H1 (cell line): ENCODE measurements around the gene FAM149B1. TPM values are rescaled to one million over a fixed set of nuclear protein-coding genes. Genes with fewer than 3 reads are reported as not detected.

Source experiments
- CTCF ChIA-PET: fragments of 300-600 bp; sonication (Branson Sonifier 250); formaldehyde crosslinking; loops from one replicate; lab custom pipeline; 2021; ENCODE audit not compliant: partially characterized antibody; lab: Charles Lee
- POLR2A ChIA-PET: fragments of 300-600 bp; sonication (Branson Sonifier 250); formaldehyde crosslinking; loops from one replicate; lab custom pipeline; 2021; ENCODE audit warnings: inconsistent platforms; ENCODE audit not compliant: partially characterized antibody; lab: Charles Lee
- DNase-seq, 2 experiments: peaks; one replicate each; pipeline versions ENCODE4 v3.0.0 to v3.0.0-alpha.2; 2010 to 2022; ENCODE audit warnings: low spot score in 2 of 2, low read depth in 1 of 2, mixed read lengths in 1 of 2
- FAIRE-seq: peaks from 2 replicates; lab custom pipeline; 2011; peaks lifted over from hg19 to GRCh38; lab: Jason Lieb, UNC
- H2AFZ ChIP-seq: 2 replicates; pipeline ENCODE4 v1.8.1; 2012; ENCODE audit warnings: low read length, inconsistent platforms
- H2AK5ac ChIP-seq: 2 replicates; pipeline ENCODE4 v1.6.1; 2013; ENCODE audit warnings: low read depth, low read length
- H2BK120ac ChIP-seq: replicated peaks from 2 replicates; pipeline ENCODE3; 2013; ENCODE audit warnings: low read depth, low read length, inconsistent platforms
- H2BK12ac ChIP-seq: 2 replicates; pipeline ENCODE4 v1.6.1; 2013; ENCODE audit warnings: low read depth, low read length
- H2BK15ac ChIP-seq: 2 replicates; pipeline ENCODE4 v1.6.1; 2013; ENCODE audit warnings: low read length
- H2BK20ac ChIP-seq: 2 replicates; pipeline ENCODE4 v1.6.1; 2013; ENCODE audit warnings: low read length
- H2BK5ac ChIP-seq: 2 replicates; pipeline ENCODE4 v1.6.1; 2013; ENCODE audit warnings: low read depth, low read length
- H3K14ac ChIP-seq: 2 replicates; pipeline ENCODE4 v1.6.1; 2013; ENCODE audit warnings: inconsistent platforms; ENCODE audit not compliant: insufficient read length
- H3K18ac ChIP-seq: 2 replicates; pipeline ENCODE4 v1.6.1; 2013; ENCODE audit warnings: low read length; ENCODE audit errors: extremely low read depth
- H3K23ac ChIP-seq: 2 replicates; pipeline ENCODE4 v1.6.1; 2013; ENCODE audit warnings: inconsistent platforms; ENCODE audit not compliant: insufficient read length
- H3K23me2 ChIP-seq: 2 replicates; pipeline ENCODE4 v1.6.1; 2013; ENCODE audit warnings: low read depth, low read length
- H3K27ac ChIP-seq: 2 replicates; pipeline ENCODE4 v1.6.1; 2011; ENCODE audit warnings: low read depth, low read length, inconsistent platforms
- H3K27me3 ChIP-seq, 4 experiments: replicated peaks in 1 of 4; 1 replicate in 1 of 4; 2 replicates in 3 of 4; pipeline versions ENCODE4 v1.6.1 to v1.8.1; 2011 to 2013; ENCODE audit warnings: low read length in 3 of 4, mild to moderate bottlenecking in 3 of 4, inconsistent platforms in 2 of 4, mixed read lengths in 2 of 4, moderate library complexity in 1 of 4; ENCODE audit not compliant: control insufficient read depth in 3 of 4, insufficient read depth in 3 of 4; ENCODE audit errors: extremely low read depth in 1 of 4
- H3K36me3 ChIP-seq, 4 experiments: 2 replicates each; pipeline versions ENCODE4 v1.6.1 to v1.8.1; 2011 to 2013; ENCODE audit warnings: mild to moderate bottlenecking in 4 of 4, low read length in 3 of 4, moderate library complexity in 2 of 4, control low read depth in 1 of 4, inconsistent platforms in 1 of 4; ENCODE audit not compliant: insufficient read depth in 4 of 4, control insufficient read depth in 2 of 4
- H3K4ac ChIP-seq: replicated peaks from 2 replicates; pipeline ENCODE3; 2013; ENCODE audit warnings: low read length, low read depth, mixed read lengths, inconsistent platforms; ENCODE audit not compliant: insufficient read length
- H3K4me1 ChIP-seq, 4 experiments: replicated peaks in 1 of 4; 1 replicate in 1 of 4; 2 replicates in 3 of 4; pipeline versions ENCODE4 v1.6.1 to v1.8.1; 2011 to 2013; ENCODE audit warnings: low read length in 3 of 4, inconsistent platforms in 2 of 4, mixed read lengths in 1 of 4; ENCODE audit not compliant: insufficient read depth in 4 of 4, control insufficient read depth in 3 of 4
- H3K4me2 ChIP-seq, 2 experiments: 2 replicates each; pipeline versions ENCODE4 v1.6.1 to v1.8.1; 2011 to 2013; ENCODE audit warnings: low read depth in 2 of 2, low read length in 2 of 2, control low read depth in 1 of 2, inconsistent platforms in 1 of 2, mild to moderate bottlenecking in 1 of 2; ENCODE audit not compliant: insufficient read depth in 1 of 2
- H3K4me3 ChIP-seq, 4 experiments: fragments of 200-600, 300-600 bp in 1 of 4; sonication (generic), shearing (Covaris generic), sonication (Bioruptor Twin) in 1 of 4; 2 replicates each; pipeline versions ENCODE4 v1.5.1 to v1.8.1; 2011 to 2016; ENCODE audit warnings: low read length in 4 of 4, low read depth in 3 of 4, control low read depth in 2 of 4, inconsistent platforms in 2 of 4, mild to moderate bottlenecking in 2 of 4, mixed read lengths in 1 of 4, moderate library complexity in 1 of 4; ENCODE audit not compliant: insufficient read depth in 2 of 4; ENCODE audit errors: extremely low read depth in 1 of 4
- H3K56ac ChIP-seq: replicated peaks from 2 replicates; pipeline ENCODE3; 2013; ENCODE audit warnings: low read depth, mild to moderate bottlenecking, mixed read lengths, low read length, inconsistent platforms; ENCODE audit not compliant: insufficient read length
- H3K79me1 ChIP-seq: 2 replicates; pipeline ENCODE4 v1.6.1; 2013; ENCODE audit warnings: low read depth, low read length, control low read depth
- H3K79me2 ChIP-seq, 2 experiments: 2 replicates each; pipeline versions ENCODE4 v1.6.1 to v1.8.1; 2012 to 2013; ENCODE audit warnings: low read length in 2 of 2, mild to moderate bottlenecking in 2 of 2, inconsistent platforms in 1 of 2; ENCODE audit not compliant: insufficient read depth in 2 of 2, control insufficient read depth in 1 of 2
- H3K9ac ChIP-seq, 4 experiments: replicated peaks in 1 of 4; 1 replicate in 1 of 4; 2 replicates in 3 of 4; pipeline versions ENCODE4 v1.6.1 to v1.8.1; 2011 to 2013; ENCODE audit warnings: low read depth in 3 of 4, low read length in 3 of 4, control low read depth in 2 of 4, mild to moderate bottlenecking in 2 of 4, moderate library complexity in 2 of 4, inconsistent platforms in 1 of 4; ENCODE audit errors: extremely low read depth in 1 of 4
- H3K9me3 ChIP-seq, 2 experiments: 2 replicates each; pipeline versions ENCODE4 v1.6.1 to v1.8.1; 2012 to 2013; ENCODE audit warnings: mild to moderate bottlenecking in 2 of 2, moderate library complexity in 2 of 2, control low read depth in 1 of 2, inconsistent platforms in 1 of 2, low read depth in 1 of 2, low read length in 1 of 2, mixed read lengths in 1 of 2; ENCODE audit not compliant: insufficient read depth in 2 of 2
- H4K20me1 ChIP-seq, 2 experiments: replicated peaks in 1 of 2; 2 replicates each; pipeline versions ENCODE3 to v1.8.1; 2011 to 2013; ENCODE audit warnings: inconsistent platforms in 2 of 2, low read length in 2 of 2, mild to moderate bottlenecking in 1 of 2; ENCODE audit not compliant: insufficient read depth in 2 of 2, control insufficient read depth in 1 of 2
- H4K5ac ChIP-seq: 2 replicates; pipeline ENCODE4 v1.6.1; 2013; ENCODE audit warnings: low read length, low read depth, mixed read lengths, inconsistent platforms; ENCODE audit not compliant: insufficient read length
- H4K8ac ChIP-seq: 2 replicates; pipeline ENCODE4 v1.8.0; 2013; ENCODE audit warnings: mild to moderate bottlenecking, moderate library complexity, low read length, inconsistent platforms; ENCODE audit not compliant: insufficient read depth; ENCODE audit errors: extremely low read depth
- H4K91ac ChIP-seq: replicated peaks from 2 replicates; pipeline ENCODE3; 2013; ENCODE audit warnings: low read length, mixed read lengths, inconsistent platforms; ENCODE audit not compliant: insufficient read length
- KDM4A ChIP-seq: IDR thresholded peaks from one replicate; pipeline ENCODE4 v1.7.1; 2012; ENCODE audit warnings: low read depth, mild to moderate bottlenecking, moderate library complexity, low read length, inconsistent platforms; ENCODE audit not compliant: severe bottlenecking
- RAD21 ChIP-seq, 2 experiments: IDR thresholded peaks in 1 of 2; conservative IDR thresholded peaks in 1 of 2; 2 replicates each; pipeline ENCODE4 v1.6.1; 2011; ENCODE audit warnings: low read depth in 2 of 2, low read length in 2 of 2, improper control_type of control experiment in 1 of 2, inconsistent platforms in 1 of 2, mild to moderate bottlenecking in 1 of 2, moderate library complexity in 1 of 2
- WGBS, 2 experiments: shearing (Covaris generic) in 1 of 2; methylation state at CpG; one replicate each; pipeline versions ENCODE4 v1.1.6 to v1.1.7; 2013 to 2015; ENCODE audit warnings: low lambda C conversion rate in 2 of 2, mixed read lengths in 2 of 2, inconsistent platforms in 1 of 2, low coverage in 1 of 2, missing lambda C conversion rate in 1 of 2; ENCODE audit not compliant: insufficient replicate concordance in 2 of 2, insufficient coverage in 1 of 2, insufficient read length in 1 of 2; ENCODE audit errors: extremely low coverage in 1 of 2, missing lambda C conversion rate in 1 of 2; 5-methylcytosine and 5-hydroxymethylcytosine counted together
- polyA plus RNA-seq, 7 experiments: library from polyadenylated mRNA; depleted of rRNA in 3 of 7; stranded (reverse) in 5 of 7; unstranded in 2 of 7; fragments of >200 nt in 5 of 7; fragments of 200-250 nt in 2 of 7; gene quantifications; 1 replicate in 5 of 7; 2 replicates in 1 of 7; 4 replicates in 1 of 7; pipeline versions ENCODE4 v1.2.1 to v1.2.3, GENCODE V29; 2011 to 2013; ENCODE audit warnings: missing spikeins in 2 of 7, mixed read lengths in 2 of 7
- total RNA-seq: library from RNA; stranded (reverse); fragmentation: NEBNext Ultra II Directional; extraction: Animal tissue kit (Norgen Biotek cat#: 25700); gene quantifications from 2 replicates; pipeline ENCODE4 v1.2.1, GENCODE V29; 2021
- TF ChIP-seq, protein P1 (sequence below), 3 experiments: IDR thresholded peaks; 1 replicate in 2 of 3; 2 replicates in 1 of 3; pipeline versions ENCODE4 v1.5.1 to v1.6.1; 2011; ENCODE audit warnings: low read length in 3 of 3, mild to moderate bottlenecking in 3 of 3, inconsistent platforms in 2 of 3, low read depth in 1 of 3, moderate library complexity in 1 of 3; ENCODE audit not compliant: insufficient read depth in 1 of 3; ENCODE audit errors: control extremely low read depth in 1 of 3

Gene FAM149B1
- total and polyA plus RNA-seq, 2 of the 8 experiments (the other 6 are each of a cell fraction or from before 2014, with no cell fraction given), result 16.8 to 21.9 TPM

DNA sequence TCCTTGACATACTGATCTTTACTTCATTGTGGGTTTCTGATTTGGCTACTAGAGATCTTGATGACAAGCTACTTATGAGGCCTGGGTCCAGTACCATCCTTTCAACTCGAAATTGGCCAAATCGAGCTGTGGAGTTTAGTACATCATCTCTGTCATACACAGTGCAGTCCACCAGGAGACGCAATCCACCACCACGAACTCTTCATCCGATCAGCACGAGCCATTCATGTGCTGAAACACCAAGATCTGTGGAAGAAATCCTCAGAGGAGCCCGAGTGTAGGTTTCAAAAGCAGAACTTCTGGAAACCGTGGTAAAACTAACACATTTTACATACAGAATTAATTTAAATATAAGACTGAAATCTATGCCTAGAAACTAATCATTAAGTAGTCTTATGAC, 65.0 kb downstream of the FAM149B1 start:
- Histone ChIP-seq H3K36me3 (peaks cover 0 to 27% (median 7%) of the 10 kb centered on the region in 4 experiments; a peak in 4 of 8 replicates), H2BK20ac (no peak overlapping the region), H3K14ac (no peak overlapping the region), H3K9me3 (no peaks in the 10 kb centered on the region), H2AK5ac (no peak overlapping the region), H4K91ac (no peak overlapping the region), H2BK15ac (no peak overlapping the region), H3K18ac (no peak overlapping the region), H4K20me1 (peaks cover 1 to 6% of the 10 kb centered on the region in 2 experiments), H3K4me1 (no peaks in the 10 kb centered on the region), H2BK120ac (no peak overlapping the region), H3K79me1 (no peaks in the 10 kb centered on the region), H3K9ac (no peak overlapping the region), H3K4me3 (no peak overlapping the region), H3K27me3 (no peaks in the 10 kb centered on the region), H3K4me2 (no peak overlapping the region), H4K8ac (no peak overlapping the region), H3K79me2 (no peaks in the 10 kb centered on the region), H3K56ac (no peak overlapping the region), H2AFZ (no peak overlapping the region), H4K5ac (no peak overlapping the region), H2BK12ac (no peak overlapping the region), H3K23ac (no peak overlapping the region), H2BK5ac (no peak overlapping the region), H3K4ac (no peak overlapping the region), H3K27ac (no peak overlapping the region), H3K23me2 (no peaks in the 10 kb centered on the region)
- TF ChIP-seq, protein P1, sequence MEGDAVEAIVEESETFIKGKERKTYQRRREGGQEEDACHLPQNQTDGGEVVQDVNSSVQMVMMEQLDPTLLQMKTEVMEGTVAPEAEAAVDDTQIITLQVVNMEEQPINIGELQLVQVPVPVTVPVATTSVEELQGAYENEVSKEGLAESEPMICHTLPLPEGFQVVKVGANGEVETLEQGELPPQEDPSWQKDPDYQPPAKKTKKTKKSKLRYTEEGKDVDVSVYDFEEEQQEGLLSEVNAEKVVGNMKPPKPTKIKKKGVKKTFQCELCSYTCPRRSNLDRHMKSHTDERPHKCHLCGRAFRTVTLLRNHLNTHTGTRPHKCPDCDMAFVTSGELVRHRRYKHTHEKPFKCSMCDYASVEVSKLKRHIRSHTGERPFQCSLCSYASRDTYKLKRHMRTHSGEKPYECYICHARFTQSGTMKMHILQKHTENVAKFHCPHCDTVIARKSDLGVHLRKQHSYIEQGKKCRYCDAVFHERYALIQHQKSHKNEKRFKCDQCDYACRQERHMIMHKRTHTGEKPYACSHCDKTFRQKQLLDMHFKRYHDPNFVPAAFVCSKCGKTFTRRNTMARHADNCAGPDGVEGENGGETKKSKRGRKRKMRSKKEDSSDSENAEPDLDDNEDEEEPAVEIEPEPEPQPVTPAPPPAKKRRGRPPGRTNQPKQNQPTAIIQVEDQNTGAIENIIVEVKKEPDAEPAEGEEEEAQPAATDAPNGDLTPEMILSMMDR (IDR thresholded peaks at IDR 0.05; ENCODE audit: control extremely low read depth in 1 of 3, insufficient read depth in 1 of 3, low read depth in 1 of 3, low read length in 3 of 3), result peak; percentile 27 to 53 (median 48)
- TF ChIP-seq KDM4A (no peak), RAD21 (IDR thresholded peaks at IDR 0.05 in 1 of 2, conservative IDR thresholded peaks at IDR 0.05 in 1 of 2; ENCODE audit: low read depth in 2 of 2, low read length in 2 of 2) (peak; percentile 39 to 50; a peak in 3 of 4 replicates)
- ChIA-PET CTCF (interaction anchor here (0.5 to 2.8 kb wide), 5 partner anchors 26 to 410 kb away, joined by 3 to 8 read pairs (median 3); no protein-coding TSS in a partner anchor), POLR2A (interaction anchor here (1.5 to 5.9 kb wide), 2 partner anchors 10 to 13 kb away, joined by 5 to 62 read pairs; partner anchors contain the start of gene DNAJC9)
- FAIRE-seq (peak; percentile 28), DNase-seq (no peak)
- 86% methylated on average over 8 of the region's 8 CpGs; no CpG with 5 or more reads in 1 of the 2 experiments for WGBS, 2 experiments
